Measurements from ENCODE around the gene PROZ. TPM values are rescaled to one million over a fixed set of nuclear protein-coding genes. Genes with fewer than 3 reads are reported as not detected.
"Not testable (repeated sequence)": the region's sequence is repeated elsewhere in the genome, so short reads cannot be mapped to it uniquely, and the experiment has no call there.

Gene PROZ
- polyA plus RNA-seq, 6 donors from 2014 or later, result 0.17 TPM; not detected in 5

DNA sequence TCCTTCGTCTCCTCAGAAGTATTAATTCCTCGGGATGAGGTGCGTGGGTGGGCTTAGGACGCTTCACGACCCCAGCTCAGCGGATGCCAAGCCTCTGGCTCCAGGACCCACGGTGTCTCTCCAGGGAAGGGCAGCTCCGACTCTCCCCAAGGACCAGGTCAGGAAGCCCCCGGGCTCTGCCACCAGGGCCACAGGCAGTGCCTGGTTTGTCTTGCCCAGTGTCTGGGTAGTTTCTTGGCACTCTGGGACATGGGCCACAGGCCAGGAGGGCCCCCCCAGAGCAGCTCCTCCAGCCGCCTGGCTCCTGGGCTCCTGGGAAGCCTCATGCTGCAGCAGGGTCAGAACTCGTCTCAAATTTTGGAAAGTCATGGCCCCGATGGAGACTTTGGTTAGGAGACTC, 2.5 kb downstream of the PROZ start:
- Mint-ChIP-seq H3K4me3 (peak overlapping the region in 1 of 8 donors; percentile 24), H3K27ac (no peak overlapping the region), H3K36me3 (peaks cover 0 to 8% of the 10 kb centered on the region in 2 donors), H3K4me1 (peaks cover 13 to 15% (median 14%) of the 10 kb centered on the region in 3 donors), H3K27me3 (peaks cover 8 to 56% (median 38%) of the 10 kb centered on the region in 3 donors), H3K9me3 (peaks cover 0 to 6% (median 3%) of the 10 kb centered on the region in 7 donors)
- DNase-seq (no peak), ATAC-seq (ENCODE audit: low read depth in 2 of 2) (no peak)

- Mint-ChIP-seq H3K36me3 (peaks cover 0 to 8% of the 10 kb centered on the region in 2 donors), H3K4me3 (peak overlapping the region in 2 of 8 donors; percentile 24 to 54), H3K27me3 (peaks cover 8 to 56% (median 38%) of the 10 kb centered on the region in 3 donors), H3K9me3 (peaks cover 0 to 6% (median 2%) of the 10 kb centered on the region in 7 donors), H3K27ac (no peak overlapping the region), H3K4me1 (peaks cover 13 to 15% (median 14%) of the 10 kb centered on the region in 3 donors)
- ATAC-seq (ENCODE audit: low read depth in 2 of 2) (no peak), DNase-seq (no peak)
Observed at GRCh38 chr13:113161433-113161832, 3.0 kb downstream of the PROZ start.

DNA sequence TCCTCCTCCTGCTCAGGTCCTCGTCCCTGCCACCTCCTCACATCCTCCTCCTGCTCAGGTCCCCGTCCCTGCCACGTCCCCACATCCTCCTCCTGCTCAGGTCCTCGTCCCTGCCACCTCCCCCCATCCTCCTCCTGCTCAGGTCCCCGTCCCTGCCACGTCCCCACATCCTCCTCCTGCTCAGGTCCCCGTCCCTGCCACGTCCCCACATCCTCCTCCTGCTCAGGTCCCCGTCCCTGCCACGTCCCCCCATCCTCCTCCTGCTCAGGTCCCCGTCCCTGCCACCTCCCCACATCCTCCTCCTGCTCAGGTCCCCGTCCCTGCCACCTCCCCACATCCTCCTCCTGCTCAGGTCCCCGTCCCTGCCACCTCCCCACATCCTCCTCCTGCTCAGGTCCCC, 3.5 kb downstream of the PROZ start:
- not testable (repeated sequence) for ATAC-seq (ENCODE audit: low read depth in 2 of 2); H3K4me3 Mint-ChIP-seq; H3K9me3 Mint-ChIP-seq; DNase-seq; H3K36me3 Mint-ChIP-seq; H3K27ac Mint-ChIP-seq
- Mint-ChIP-seq H3K4me1 (peaks cover 13 to 15% (median 14%) of the 10 kb centered on the region in 3 donors), H3K27me3 (peaks cover 8 to 54% (median 37%) of the 10 kb centered on the region in 3 donors)

GRCh38 chr13:113162783-113163685, 4.6 kb downstream of the PROZ start:
- DNase-seq (no peak), ATAC-seq (ENCODE audit: low read depth in 2 of 2) (peak in 1 of 2 donors; percentile 11)
- Mint-ChIP-seq H3K27me3 (peaks cover 8 to 45% (median 27%) of the 10 kb centered on the region in 3 donors), H3K4me3 (peak overlapping the region in 3 of 8 donors; percentile 12 to 80 (median 51)), H3K4me1 (peaks cover 13 to 15% (median 14%) of the 10 kb centered on the region in 3 donors), H3K9me3 (peaks cover 0 to 11% (median 3%) of the 10 kb centered on the region in 7 donors), H3K36me3 (peaks cover 10 to 17% of the 10 kb centered on the region in 2 donors), H3K27ac (peak overlapping the region in 2 of 6 donors; percentile 78 to 86)

DNA sequence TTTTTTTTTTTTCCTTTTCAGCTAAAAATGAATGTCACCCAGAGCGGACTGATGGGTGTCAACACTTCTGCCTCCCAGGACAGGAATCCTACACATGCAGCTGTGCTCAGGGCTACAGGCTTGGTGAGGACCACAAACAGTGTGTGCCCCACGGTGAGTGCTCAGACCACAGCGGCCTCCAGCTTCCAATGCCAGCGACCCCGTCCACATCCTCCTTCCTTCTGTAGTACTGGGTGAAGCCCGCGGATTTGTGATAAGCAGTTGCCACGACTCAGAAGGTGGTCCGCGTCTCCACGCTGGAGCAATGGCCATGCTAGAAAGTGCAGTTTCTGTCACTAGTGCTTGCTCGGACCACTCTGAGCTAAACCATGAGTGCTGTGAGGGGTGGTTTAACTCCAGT, 6.0 kb downstream of the PROZ start:
- peaks cover 16 to 24% of the 10 kb centered on the region in 2 donors for H3K36me3 Mint-ChIP-seq
- no peak overlapping the region for H3K4me3 Mint-ChIP-seq
- H3K4me1 Mint-ChIP-seq, result peaks cover 13 to 15% (median 14%) of the 10 kb centered on the region in 3 donors
- H3K27ac Mint-ChIP-seq, result peak overlapping the region in 1 of 6 donors; percentile 28
- DNase-seq, result no peak
- H3K9me3 Mint-ChIP-seq, result peaks cover 0 to 15% (median 4%) of the 10 kb centered on the region in 7 donors
- ATAC-seq (ENCODE audit: low read depth in 2 of 2), result no peak
- H3K27me3 Mint-ChIP-seq, result peaks cover 8 to 33% (median 18%) of the 10 kb centered on the region in 3 donors

DNA sequence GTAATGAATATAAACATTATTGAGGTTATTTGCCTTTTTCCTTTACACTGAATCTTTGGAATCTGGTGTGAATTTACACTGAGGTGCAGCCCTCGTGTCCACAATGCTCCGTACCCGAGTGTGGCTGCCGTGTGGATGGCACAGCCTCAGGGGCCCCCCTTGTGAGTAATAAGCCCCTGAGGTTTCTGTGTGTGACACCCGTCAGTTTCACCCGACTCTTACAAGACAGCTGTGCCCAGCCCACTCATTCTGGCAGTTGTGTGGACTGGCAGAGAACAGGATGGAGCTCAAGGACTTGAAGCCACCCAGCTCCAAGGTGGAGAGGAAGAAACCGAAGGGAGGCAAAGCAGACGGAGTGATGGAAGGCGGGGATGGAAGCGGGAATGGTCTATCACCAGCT, 7.8 kb downstream of the PROZ start:
- Mint-ChIP-seq H3K36me3 (peaks cover 16 to 24% of the 10 kb centered on the region in 2 donors), H3K4me3 (peak overlapping the region in 1 of 8 donors; percentile 71), H3K27ac (no peak overlapping the region), H3K4me1 (peaks cover 8 to 13% (median 9%) of the 10 kb centered on the region in 3 donors), H3K27me3 (peaks cover 0 to 19% (median 13%) of the 10 kb centered on the region in 3 donors), H3K9me3 (peaks cover 0 to 15% (median 4%) of the 10 kb centered on the region in 7 donors)
- ATAC-seq (ENCODE audit: low read depth in 2 of 2), result no peak
- no peak for DNase-seq

DNA sequence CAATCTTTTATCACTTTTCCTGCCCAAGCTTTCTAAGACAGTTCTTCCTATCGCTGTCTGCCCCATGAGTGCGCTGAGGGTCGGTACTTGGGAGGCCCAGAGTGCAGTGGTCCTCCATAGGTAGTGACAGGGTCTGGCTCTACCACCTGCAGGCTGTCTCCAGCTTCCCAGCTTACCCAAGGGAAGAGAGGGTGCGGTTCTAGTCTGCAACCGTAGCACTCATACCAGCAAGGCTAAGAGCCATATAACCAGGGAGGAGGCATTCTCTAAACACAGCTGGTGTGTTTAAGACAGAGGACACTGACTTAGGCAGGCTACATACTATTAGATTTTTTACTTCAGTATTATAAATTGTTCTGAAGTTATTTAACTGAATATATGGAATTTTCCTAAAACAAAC, 8.2 kb downstream of the PROZ start:
- H3K27me3 Mint-ChIP-seq, result peaks cover 0 to 16% (median 10%) of the 10 kb centered on the region in 3 donors
- DNase-seq (no peak), ATAC-seq (ENCODE audit: low read depth in 2 of 2) (no peak)
- peaks cover 6 to 11% (median 7%) of the 10 kb centered on the region in 3 donors for H3K4me1 Mint-ChIP-seq
- H3K36me3 Mint-ChIP-seq, result peaks cover 16 to 24% of the 10 kb centered on the region in 2 donors
- no peak overlapping the region for H3K27ac Mint-ChIP-seq
- H3K4me3 Mint-ChIP-seq, result no peak overlapping the region
- H3K9me3 Mint-ChIP-seq, result peaks cover 0 to 15% (median 4%) of the 10 kb centered on the region in 7 donors

DNA sequence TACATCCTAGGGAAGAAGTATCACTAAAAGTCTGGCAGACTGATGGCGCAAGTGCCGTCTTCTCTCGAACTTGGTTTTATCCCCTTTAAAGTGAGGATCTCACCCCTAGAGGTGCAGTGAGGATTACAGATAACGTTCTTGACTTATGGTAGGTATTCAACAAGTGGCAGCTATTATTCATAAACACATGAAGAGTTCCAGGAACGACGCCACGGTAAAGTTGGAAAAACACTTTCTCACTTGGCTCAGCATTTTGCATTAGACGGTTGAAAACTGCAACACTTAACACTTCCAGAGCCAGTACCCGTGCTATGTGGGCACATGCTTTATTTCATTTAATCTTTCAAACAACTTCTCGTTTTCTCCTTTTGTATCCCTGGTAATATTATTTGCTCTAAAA, 8.7 kb downstream of the PROZ start:
- ATAC-seq (ENCODE audit: low read depth in 2 of 2) (no peak), DNase-seq (no peak)
- peaks cover 0 to 15% (median 4%) of the 10 kb centered on the region in 7 donors for H3K9me3 Mint-ChIP-seq
- H3K27ac Mint-ChIP-seq, result no peak overlapping the region
- no peak overlapping the region for H3K4me3 Mint-ChIP-seq
- peaks cover 0 to 16% (median 10%) of the 10 kb centered on the region in 3 donors for H3K27me3 Mint-ChIP-seq
- peaks cover 6 to 11% (median 7%) of the 10 kb centered on the region in 3 donors for H3K4me1 Mint-ChIP-seq
- peaks cover 16 to 24% of the 10 kb centered on the region in 2 donors for H3K36me3 Mint-ChIP-seq

DNA sequence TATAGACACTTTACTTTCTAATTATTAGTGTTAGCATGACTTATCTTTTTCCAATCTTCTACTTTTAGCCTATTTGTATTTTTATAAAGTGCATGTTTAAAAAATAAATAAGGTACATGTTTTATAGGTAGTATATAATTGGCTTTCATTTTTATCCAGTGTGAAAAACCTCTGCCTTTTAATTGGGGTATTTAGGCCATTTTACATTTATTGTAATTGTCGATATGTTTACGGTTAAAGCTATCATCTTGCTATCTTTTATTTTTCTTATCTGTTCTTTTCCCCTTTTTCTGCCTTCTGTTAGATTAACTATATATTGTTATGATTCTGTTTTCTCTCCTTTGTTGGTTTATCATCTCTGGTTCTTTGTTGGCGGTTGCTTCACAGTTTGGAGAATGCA, 9.1 kb downstream of the PROZ start:
- peaks cover 16 to 24% of the 10 kb centered on the region in 2 donors for H3K36me3 Mint-ChIP-seq
- H3K4me1 Mint-ChIP-seq, result peaks cover 6 to 10% (median 7%) of the 10 kb centered on the region in 3 donors
- no peak for ATAC-seq (ENCODE audit: low read depth in 2 of 2)
- H3K9me3 Mint-ChIP-seq, result peaks cover 0 to 15% (median 4%) of the 10 kb centered on the region in 7 donors
- no peak for DNase-seq
- H3K27me3 Mint-ChIP-seq, result peaks cover 0 to 16% (median 10%) of the 10 kb centered on the region in 3 donors
- no peak overlapping the region for H3K27ac Mint-ChIP-seq
- peak overlapping the region in 1 of 8 donors; percentile 44 for H3K4me3 Mint-ChIP-seq

GRCh38 chr13:113168211-113168610, 9.8 kb downstream of the PROZ start:
- H3K9me3 Mint-ChIP-seq, result peaks cover 0 to 15% (median 4%) of the 10 kb centered on the region in 7 donors
- ATAC-seq (ENCODE audit: low read depth in 2 of 2) (no peak), DNase-seq (no peak)
- H3K4me3 Mint-ChIP-seq, result peak overlapping the region in 2 of 8 donors; percentile 44 to 48
- peaks cover 3 to 4% (median 4%) of the 10 kb centered on the region in 3 donors for H3K4me1 Mint-ChIP-seq
- H3K27me3 Mint-ChIP-seq, result peaks cover 0 to 10% (median 4%) of the 10 kb centered on the region in 3 donors
- peaks cover 16 to 24% of the 10 kb centered on the region in 2 donors for H3K36me3 Mint-ChIP-seq
- H3K27ac Mint-ChIP-seq, result no peak overlapping the region

GRCh38 chr13:113169277-113170272, 11.1 kb downstream of the PROZ start:
- Mint-ChIP-seq H3K9me3 (peaks cover 0 to 15% (median 4%) of the 10 kb centered on the region in 7 donors), H3K4me1 (peaks cover 0 to 2% (median 0%) of the 10 kb centered on the region in 3 donors), H3K36me3 (peaks cover 16 to 24% of the 10 kb centered on the region in 2 donors), H3K27me3 (peaks cover 0 to 3% (median 0%) of the 10 kb centered on the region in 3 donors), H3K27ac (no peak overlapping the region), H3K4me3 (no peak overlapping the region)
- DNase-seq (no peak), ATAC-seq (ENCODE audit: low read depth in 2 of 2) (no peak)

GRCh38 chr13:113170511-113170910, 12.1 kb downstream of the PROZ start:
- DNase-seq (no peak), ATAC-seq (ENCODE audit: low read depth in 2 of 2) (no peak)
- peaks cover 0 to 15% (median 4%) of the 10 kb centered on the region in 7 donors for H3K9me3 Mint-ChIP-seq
- H3K27ac Mint-ChIP-seq, result peak overlapping the region in 1 of 6 donors; percentile 52
- no peaks in the 10 kb centered on the region for H3K4me1 Mint-ChIP-seq
- H3K36me3 Mint-ChIP-seq, result peaks cover 16 to 24% of the 10 kb centered on the region in 2 donors
- H3K27me3 Mint-ChIP-seq, result no peaks in the 10 kb centered on the region
- H3K4me3 Mint-ChIP-seq, result no peak overlapping the region
